DND-41 (cell line): ENCODE measurements around the gene WDFY4.

ENCODE experiments used
- ATAC-seq: fragments of 200-7000 bp; cut with Tn5 transposase; 3 replicates; pipeline ENCODE4 v1.9.1; 2021; ENCODE audit warnings: low read depth; ENCODE audit not compliant: insufficient read depth
- DNase-seq: peaks from one replicate; pipeline ENCODE4 v3.0.0-alpha.2; 2020
- H2AFZ ChIP-seq: 2 replicates; pipeline ENCODE4 v1.6.0; 2012; ENCODE audit warnings: low read depth, low read length
- H3K27ac ChIP-seq: 2 replicates; pipeline ENCODE4 v1.5.1; 2012; ENCODE audit warnings: low read length, inconsistent platforms
- H3K27me3 ChIP-seq: fragments of 200-600 bp; sonication (generic); 2 replicates; pipeline ENCODE4 v1.6.0; 2012; ENCODE audit warnings: low read length, mild to moderate bottlenecking, inconsistent platforms; ENCODE audit not compliant: insufficient read depth, poor library complexity
- H3K36me3 ChIP-seq: 2 replicates; pipeline ENCODE4 v1.5.1; 2012; ENCODE audit warnings: low read length, inconsistent platforms; ENCODE audit not compliant: insufficient read depth
- H3K4me1 ChIP-seq: 2 replicates; pipeline ENCODE4 v1.5.1; 2012; ENCODE audit warnings: mild to moderate bottlenecking, low read length; ENCODE audit not compliant: insufficient read depth
- H3K4me2 ChIP-seq: 2 replicates; pipeline ENCODE4 v1.6.0; 2012; ENCODE audit warnings: mild to moderate bottlenecking, moderate library complexity, low read length, inconsistent platforms; ENCODE audit not compliant: insufficient read depth
- H3K4me3 ChIP-seq, 2 experiments: fragments of 200-600 bp in 1 of 2; shearing (Covaris generic) in 1 of 2; 2 replicates each; pipeline ENCODE4 v1.5.1; 2012 to 2016; ENCODE audit warnings: inconsistent platforms in 2 of 2, low read length in 2 of 2, mild to moderate bottlenecking in 2 of 2, low read depth in 1 of 2, moderate library complexity in 1 of 2
- H3K79me2 ChIP-seq: 2 replicates; pipeline ENCODE4 v1.6.0; 2012; ENCODE audit warnings: low read length, inconsistent platforms; ENCODE audit not compliant: insufficient read depth
- H3K9ac ChIP-seq: 2 replicates; pipeline ENCODE4 v1.6.0; 2012; ENCODE audit warnings: low read depth, mild to moderate bottlenecking, inconsistent platforms, low read length, moderate library complexity
- H3K9me3 ChIP-seq: 2 replicates; pipeline ENCODE4 v1.5.1; 2012; ENCODE audit warnings: low read length, moderate library complexity, mild to moderate bottlenecking, inconsistent platforms; ENCODE audit not compliant: insufficient read depth, severe bottlenecking
- H4K20me1 ChIP-seq: 2 replicates; pipeline ENCODE4 v1.6.0; 2012; ENCODE audit warnings: low read length; ENCODE audit not compliant: insufficient read depth
- EZH2 ChIP-seq: IDR thresholded peaks from 3 replicates; pipeline ENCODE4 v1.6.1; 2012; ENCODE audit warnings: borderline replicate concordance, low read depth, mild to moderate bottlenecking, moderate library complexity, low read length, inconsistent platforms; ENCODE audit not compliant: severe bottlenecking
- TF ChIP-seq, protein P1 (sequence below): IDR thresholded peaks from 2 replicates; pipeline ENCODE4 v1.5.1; 2012; ENCODE audit warnings: borderline replicate concordance, low read length, moderate library complexity, mild to moderate bottlenecking; ENCODE audit not compliant: poor library complexity, severe bottlenecking; ENCODE audit errors: extremely low read depth

The WDFY4 gene

DNA sequence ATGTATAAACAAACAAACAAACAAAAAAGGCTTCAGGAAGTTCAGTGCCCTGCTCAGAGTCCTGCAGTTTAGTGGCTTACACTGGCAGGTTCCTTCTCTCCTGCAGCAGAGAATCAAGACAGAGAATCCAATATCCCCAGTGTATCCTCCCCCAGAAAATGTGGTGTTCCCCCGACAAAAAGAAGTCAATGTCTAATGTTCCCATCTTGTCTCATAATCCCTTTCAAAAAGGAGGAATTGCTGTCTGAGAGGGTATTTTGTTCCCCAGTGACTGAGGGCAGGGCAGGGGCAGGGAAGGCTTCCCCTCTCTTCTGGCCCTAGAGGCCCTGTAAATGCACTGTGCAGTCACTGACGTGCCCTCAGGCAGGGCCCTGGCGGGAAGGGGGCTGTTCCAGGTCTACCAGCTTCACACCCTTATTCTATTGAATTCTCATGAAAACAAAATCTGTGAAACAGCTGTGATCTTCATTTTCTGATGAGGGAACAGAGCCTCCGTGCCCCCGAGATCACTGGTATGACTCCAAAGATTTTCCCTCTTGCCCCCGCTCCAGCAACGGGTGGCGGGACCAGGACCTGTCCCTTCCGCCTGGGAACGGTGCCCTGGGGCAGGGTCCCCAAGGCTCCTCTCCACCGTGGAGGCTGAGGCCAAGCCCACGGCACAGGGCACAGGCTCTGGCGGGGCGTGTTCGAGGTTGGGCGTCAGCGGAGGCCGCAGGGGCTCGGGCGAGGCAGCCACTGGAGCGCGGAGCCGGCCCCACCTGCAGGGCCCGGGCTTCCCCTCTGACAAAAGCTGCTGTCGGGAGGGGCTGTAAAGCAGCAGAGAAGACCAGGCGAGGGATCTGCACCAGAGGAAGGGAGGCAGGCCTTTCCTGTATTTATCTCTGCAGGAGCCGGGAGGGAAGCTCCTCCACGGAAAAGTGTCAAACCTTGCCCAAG lies 13.4 kb upstream of the WDFY4 start:
- H3K79me2 ChIP-seq, result no peaks in the 10 kb centered on the region
- no peak overlapping the region for H3K4me3 ChIP-seq
- ATAC-seq (no peak), DNase-seq (no peak)
- H4K20me1 ChIP-seq, result no peaks in the 10 kb centered on the region
- H3K9ac ChIP-seq, result no peak overlapping the region
- H3K27ac ChIP-seq, result no peak overlapping the region
- H3K36me3 ChIP-seq, result no peaks in the 10 kb centered on the region
- no peak overlapping the region for H2AFZ ChIP-seq
- TF ChIP-seq EZH2, result no peak
- TF ChIP-seq, protein P1, sequence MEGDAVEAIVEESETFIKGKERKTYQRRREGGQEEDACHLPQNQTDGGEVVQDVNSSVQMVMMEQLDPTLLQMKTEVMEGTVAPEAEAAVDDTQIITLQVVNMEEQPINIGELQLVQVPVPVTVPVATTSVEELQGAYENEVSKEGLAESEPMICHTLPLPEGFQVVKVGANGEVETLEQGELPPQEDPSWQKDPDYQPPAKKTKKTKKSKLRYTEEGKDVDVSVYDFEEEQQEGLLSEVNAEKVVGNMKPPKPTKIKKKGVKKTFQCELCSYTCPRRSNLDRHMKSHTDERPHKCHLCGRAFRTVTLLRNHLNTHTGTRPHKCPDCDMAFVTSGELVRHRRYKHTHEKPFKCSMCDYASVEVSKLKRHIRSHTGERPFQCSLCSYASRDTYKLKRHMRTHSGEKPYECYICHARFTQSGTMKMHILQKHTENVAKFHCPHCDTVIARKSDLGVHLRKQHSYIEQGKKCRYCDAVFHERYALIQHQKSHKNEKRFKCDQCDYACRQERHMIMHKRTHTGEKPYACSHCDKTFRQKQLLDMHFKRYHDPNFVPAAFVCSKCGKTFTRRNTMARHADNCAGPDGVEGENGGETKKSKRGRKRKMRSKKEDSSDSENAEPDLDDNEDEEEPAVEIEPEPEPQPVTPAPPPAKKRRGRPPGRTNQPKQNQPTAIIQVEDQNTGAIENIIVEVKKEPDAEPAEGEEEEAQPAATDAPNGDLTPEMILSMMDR, result no peak
- H3K4me1 ChIP-seq, result no peaks in the 10 kb centered on the region
- H3K4me2 ChIP-seq, result no peak overlapping the region
- peaks cover 2% of the 10 kb centered on the region for H3K27me3 ChIP-seq
- no peaks in the 10 kb centered on the region for H3K9me3 ChIP-seq

DNA sequence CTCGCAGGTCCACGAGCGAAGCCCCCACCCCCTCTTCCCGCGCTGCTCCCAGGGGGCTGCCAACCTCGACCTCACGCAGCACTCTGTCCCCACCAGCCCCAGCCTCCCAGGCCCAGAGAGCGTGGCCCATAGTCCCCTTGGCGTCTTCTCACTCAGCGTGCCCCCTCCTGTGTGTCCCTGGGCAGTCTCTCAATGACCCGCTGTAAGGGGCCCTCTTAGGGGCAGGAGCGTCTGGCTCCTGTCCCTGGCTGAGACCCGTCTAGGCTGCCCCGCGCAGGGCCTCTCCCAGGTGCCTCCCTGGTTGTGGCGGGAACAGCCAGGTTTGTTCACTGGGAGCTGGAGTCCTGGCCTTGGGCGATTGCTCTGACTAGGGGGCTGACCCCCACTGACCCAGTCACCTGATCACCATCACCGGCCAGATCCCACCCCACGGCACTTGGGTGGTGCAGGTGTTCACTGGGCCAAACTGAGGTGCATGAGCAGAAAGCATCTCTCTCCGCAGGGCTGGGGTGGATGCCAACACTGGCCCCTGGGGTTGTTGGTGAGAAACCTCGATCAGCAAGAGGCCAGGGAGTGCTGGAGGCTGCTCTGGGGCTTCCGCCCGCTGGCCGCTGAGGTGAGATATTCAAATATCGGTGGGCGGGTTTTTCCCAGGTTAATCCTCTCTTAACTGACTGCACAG lies 12.6 kb upstream of the WDFY4 start:
- Histone ChIP-seq H3K79me2 (no peaks in the 10 kb centered on the region), H4K20me1 (no peaks in the 10 kb centered on the region), H3K9ac (no peak overlapping the region), H3K36me3 (no peaks in the 10 kb centered on the region), H3K9me3 (no peaks in the 10 kb centered on the region), H3K4me2 (no peak overlapping the region), H3K27me3 (peaks cover 2% of the 10 kb centered on the region), H3K4me1 (no peaks in the 10 kb centered on the region), H3K27ac (no peak overlapping the region), H3K4me3 (no peak overlapping the region), H2AFZ (no peak overlapping the region)
- ATAC-seq (no peak), DNase-seq (no peak)
- TF ChIP-seq, protein P1, result no peak
- no peak for TF ChIP-seq EZH2

DNA sequence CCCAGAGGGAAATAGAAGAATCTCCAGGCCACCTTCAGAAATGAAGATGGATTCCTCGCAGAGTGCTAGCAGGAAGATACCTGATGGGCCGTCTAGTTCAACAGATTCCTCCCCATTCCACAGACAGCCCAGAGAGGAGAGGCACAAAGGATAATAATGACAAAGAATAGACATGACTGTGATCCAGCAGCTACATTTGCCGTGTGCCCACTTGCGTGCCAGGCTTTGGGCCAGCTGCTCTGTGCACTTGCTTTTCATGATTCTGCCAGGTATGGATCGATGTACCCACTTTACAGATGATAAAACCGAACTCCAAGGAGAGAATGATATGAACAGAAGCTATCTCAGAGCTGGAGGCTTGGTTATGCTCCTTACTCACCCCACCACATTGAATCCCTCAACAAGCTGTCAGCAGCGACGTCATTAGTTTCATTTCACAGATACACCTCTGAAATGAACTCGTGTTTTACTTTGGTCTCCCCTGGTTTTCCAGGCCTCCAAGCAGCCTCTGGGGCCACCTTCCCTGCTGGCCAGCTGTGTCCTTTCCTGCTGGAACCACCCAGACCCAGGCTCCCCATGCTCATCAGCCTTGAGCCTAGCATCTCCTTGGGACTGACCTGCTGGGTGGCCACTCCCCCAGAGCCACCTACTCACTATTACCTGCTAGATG lies 11.9 kb upstream of the WDFY4 start:
- no peak overlapping the region for H3K9ac ChIP-seq
- no peak overlapping the region for H3K27ac ChIP-seq
- no peaks in the 10 kb centered on the region for H3K4me1 ChIP-seq
- no peaks in the 10 kb centered on the region for H3K36me3 ChIP-seq
- no peaks in the 10 kb centered on the region for H3K79me2 ChIP-seq
- ATAC-seq (no peak), DNase-seq (no peak)
- no peak overlapping the region for H3K4me3 ChIP-seq
- peaks cover 2% of the 10 kb centered on the region for H3K27me3 ChIP-seq
- no peak overlapping the region for H3K4me2 ChIP-seq
- H3K9me3 ChIP-seq, result no peaks in the 10 kb centered on the region
- TF ChIP-seq, protein P1, result no peak
- TF ChIP-seq EZH2, result no peak
- no peak overlapping the region for H2AFZ ChIP-seq
- no peaks in the 10 kb centered on the region for H4K20me1 ChIP-seq
